Astrocyte of the hippocampus (primary cell): ENCODE measurements around the gene LSM3.

ENCODE experiments used
- DNase-seq: peaks from one replicate; pipeline ENCODE4 v3.0.0; 2011; ENCODE audit warnings: low read depth, low spot score

Gene LSM3

DNA sequence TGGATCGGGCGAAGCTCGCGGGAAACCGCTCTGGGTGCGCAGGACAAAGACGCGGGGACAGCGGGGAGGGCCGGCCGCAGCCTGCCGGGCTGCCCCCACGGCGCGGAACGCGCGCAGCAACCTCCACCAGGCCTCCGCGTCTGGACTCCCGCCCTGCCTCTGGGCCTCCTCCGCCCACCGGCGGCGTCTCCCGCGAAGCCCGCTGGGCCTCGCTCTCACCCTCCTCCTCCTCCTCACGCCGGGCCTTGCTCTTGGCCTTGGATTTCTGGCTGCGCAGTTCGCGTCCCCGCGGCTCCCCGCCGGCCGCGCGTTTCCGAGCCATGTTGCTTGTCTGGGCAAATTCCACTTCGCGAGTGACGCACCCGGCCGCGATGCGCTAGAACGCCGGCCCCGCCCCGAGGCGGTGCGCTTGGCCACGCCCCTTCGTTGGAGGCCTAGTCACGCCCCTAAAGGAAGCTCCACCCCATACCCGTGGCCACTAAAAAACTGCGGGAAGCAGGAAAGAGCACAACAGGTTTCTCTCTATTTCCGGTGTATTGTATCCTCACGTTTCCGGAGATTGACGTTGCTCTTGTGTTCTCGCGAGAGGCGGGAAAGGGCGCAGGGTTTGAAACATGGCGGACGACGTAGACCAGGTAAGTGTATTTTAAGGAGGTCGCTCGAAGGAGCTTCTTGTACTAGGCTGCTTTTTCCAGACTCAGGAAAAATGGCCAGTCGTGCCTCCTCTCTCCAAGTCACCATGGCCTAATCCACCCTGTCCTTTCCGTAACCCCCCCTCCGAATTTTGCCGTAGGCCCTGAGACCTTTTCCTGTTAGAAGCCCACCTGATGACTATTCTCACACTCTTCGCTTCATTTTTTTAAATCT, at the start of gene LSM3, which contains the start of gene XPC:
TSS of gene LSM3 (plus strand) at position 571 of the 867 bp plus-strand sequence. CDS start at position 615, 44 bp downstream.
TSS of gene XPC (minus strand) at position 355 of the 867 bp plus-strand sequence. CDS start at position 322, 33 bp downstream.
- DNase-seq = peak; percentile 99

DNA sequence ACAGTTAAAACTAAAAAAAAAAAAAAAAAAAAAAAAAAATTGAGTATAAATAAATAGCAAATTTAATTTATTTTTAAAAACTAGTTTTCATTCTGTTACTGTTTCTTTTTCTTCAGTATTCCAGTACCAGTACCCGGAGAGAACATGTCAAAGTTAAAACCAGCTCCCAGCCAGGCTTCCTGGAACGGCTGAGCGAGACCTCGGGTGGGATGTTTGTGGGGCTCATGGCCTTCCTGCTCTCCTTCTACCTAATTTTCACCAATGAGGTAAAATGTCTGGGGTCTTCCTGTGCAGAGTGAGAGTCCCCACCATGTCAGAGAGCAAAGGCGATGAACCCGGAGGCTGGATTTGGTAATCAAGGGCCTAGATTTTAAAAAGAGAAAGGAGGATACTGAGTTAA, 49.3 kb upstream of the LSM3 start:
- no peak for DNase-seq

DNA sequence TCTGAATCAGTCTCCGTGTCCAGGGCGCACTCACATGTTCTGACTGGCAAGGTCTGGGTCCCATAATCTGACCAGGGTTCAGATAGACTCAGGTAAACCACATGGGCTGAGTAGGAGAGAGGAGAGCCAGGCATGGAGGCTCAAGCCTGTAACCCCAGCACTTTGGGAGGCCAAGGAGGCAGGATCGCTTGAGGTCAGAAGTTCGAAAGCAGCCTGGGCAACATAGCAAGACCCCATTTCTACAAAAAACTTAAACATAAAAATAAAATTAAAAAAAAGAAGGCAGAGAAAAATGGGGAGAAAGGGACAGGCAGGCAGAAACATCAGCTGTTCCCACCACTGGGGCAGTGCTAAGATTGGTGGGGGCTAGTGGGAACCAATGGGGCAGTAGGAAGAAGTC, 48.4 kb upstream of the LSM3 start:
- DNase-seq = no peak

DNA sequence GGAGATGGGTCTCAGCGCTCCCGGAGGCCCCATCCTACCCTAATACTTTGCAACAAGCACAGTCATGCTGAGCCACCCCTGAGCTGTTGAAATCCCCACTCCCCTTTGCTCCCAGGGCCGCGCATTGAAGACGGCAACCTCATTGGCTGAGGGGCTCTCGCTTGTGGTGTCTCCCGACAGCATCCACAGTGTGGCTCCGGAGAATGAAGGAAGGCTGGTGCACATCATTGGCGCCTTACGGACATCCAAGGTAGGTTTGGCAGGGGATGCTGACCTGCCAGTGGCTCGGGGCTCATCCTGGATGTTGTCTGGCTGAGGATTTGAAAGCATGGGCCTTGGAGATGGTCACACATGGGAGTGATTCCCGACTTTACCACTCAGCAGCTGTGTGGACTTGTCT, 47.9 kb upstream of the LSM3 start:
- DNase-seq = no peak

DNA sequence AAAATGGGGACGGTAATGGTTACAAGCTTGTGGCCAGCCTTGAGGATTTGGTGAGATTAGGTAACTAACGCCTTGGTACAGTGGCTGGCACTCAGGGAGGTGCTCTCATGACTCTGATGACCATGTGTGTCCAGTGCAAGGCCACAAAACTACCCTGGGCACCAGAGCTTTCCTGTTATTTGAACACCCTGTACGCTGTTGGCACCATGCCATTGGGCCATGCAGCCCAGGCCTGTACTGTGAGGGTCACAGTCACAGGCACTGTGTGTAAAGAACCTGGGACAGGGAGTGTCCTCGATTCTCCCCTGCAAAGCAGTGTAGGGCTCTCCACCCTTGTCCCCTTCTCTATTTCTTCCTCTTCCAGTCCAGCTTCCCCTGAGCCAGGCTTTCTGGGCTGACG, 47.5 kb upstream of the LSM3 start:
- no peak for DNase-seq

DNA sequence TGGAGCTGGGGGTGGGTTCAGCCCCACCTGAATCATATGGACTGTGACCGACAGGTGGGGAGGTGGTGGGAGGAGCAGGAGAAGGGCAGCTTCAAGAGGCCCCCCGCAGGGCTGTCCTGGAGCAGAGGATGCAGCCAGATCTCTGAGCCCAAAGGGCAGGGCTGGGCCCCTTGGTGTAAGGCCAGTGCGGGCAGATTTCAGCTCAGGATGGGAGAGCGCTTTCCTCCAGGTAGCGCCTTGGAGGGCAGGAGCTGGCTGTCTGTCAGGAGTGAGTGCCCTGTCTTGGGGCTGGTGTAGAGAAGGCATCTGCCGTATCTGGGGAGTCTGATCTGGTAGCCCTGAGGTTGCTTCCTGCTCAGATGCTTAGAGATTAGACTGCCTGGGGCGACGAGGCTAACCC, 46.5 kb upstream of the LSM3 start:
- DNase-seq = no peak

DNA sequence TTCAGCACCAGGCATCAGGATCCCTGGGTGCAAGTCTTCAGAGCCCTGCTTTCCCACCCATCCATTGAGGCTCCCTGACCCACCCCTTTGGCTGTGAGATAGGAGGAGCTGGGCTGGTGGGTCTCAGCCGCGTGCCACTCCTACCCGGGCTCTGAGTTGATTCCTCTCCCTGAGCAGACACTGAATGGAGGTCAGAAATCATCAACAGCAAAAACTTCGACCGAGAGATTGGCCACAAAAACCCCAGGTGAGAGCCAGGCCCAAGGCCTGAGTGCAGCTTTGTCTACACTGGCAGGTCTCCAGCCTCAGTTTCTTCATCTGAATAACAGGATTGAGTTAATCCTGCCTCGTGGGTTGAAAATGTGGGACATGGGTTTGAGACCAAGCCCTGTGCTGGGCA, 45.9 kb upstream of the LSM3 start:
- no peak for DNase-seq

DNA sequence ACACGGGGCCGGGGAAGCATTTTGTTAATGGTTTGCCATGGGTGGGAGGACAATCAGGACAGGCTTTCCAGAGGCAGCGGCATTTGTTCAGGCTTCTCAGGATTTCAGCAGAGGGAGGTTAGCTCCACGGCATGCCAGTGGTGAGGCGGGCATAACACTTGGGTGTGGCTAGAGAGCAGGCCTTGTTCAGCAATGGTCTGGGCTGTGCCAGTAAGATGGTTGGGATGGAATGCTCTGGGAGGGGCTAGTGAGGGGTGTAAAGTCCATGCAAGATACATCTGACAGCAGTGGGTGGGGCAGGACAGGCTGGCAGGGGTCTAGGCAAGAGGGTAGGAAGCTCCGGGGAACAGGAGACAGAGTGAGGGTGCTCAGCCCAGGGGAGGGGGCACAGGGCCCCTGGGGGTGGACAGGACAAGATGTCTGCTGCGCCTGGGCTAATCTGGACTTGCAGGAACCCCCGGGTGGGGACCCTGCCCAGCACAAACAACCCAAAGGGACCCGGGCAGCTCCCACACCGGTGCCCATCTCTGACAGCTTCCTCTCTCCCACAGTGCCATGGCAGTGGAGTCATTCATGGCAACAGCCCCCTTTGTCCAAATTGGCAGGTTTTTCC, 45.3 kb upstream of the LSM3 start:
- DNase-seq = no peak

DNA sequence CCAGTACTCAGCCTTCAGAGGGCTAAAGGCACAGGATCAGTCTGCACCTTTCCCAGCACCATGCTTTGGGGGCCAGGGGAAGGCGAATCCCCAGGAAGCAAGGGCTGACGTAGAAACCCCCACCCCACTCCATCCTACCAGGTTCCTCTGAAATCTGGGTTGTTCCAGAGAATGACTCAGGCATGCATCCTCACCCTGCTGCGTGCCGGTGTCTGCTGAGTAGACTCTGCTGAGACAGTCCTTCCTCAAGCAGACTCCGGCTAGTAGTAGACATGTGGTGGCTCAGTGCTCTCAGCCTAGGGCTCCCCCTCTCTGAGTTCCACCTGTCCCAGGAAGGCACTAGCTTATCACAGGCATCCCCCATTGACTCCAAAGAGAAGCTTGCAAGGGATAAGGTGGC, 44.7 kb upstream of the LSM3 start:
- DNase-seq = no peak

DNA sequence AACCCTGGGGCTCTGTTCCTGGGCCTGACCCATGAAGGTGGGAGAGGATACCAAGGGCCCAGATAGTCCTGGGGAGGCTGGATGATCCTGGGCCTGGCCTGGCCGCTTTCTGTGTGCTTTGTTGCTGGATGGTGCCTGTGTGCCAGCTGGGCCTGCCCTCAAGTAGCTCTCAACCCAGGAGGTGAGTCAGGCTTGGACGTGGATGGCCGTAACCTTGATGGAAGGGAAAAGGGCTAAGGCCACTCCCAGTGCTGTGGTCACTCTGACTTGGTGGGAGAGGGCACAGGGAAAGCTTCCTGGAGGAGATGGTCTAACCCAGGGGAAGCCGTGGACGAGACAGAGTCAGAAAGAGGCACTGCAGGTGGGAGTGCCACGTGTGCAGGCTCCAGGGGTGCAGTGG, 44.3 kb upstream of the LSM3 start:
- no peak for DNase-seq

DNA sequence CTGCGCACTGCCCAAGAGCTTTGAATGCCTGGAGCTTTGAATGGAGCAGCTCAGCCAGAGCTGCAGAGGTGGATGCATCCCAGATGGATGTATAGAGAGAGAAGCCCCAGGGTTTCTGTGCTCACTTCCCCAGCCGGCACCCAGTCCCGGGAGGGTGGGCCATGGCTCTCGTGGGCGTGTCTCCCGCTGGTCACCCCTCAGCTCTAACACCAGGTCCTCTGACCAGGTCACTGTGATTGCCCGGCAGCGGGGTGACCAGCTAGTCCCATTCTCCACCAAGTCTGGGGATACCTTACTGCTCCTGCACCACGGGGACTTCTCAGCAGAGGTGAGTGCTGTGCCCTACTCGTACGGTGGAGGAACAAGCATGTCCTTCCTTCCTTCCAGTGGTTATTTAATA, 43.0 kb upstream of the LSM3 start:
- no peak for DNase-seq

DNA sequence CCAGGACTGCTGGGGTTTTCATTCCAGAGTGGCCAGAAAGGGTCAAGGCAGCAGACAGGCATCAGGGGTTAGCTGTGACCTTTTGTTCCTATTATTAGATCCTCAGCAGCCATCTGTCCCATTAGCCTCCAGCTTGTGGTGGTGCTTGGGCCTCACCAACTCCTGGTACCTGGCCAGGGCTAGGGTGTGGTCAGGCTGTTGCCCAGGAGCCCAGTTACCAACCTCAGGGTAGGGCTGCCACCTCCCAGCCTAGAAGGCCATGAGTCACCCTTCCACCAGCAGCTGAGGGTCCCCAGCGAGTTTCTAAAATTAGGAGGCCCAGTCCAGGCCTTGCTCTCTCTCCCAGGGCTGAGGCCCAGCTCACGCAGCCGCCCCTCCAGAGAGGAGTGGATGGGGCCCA, 41.6 kb upstream of the LSM3 start:
- peak; percentile 41 for DNase-seq

DNA sequence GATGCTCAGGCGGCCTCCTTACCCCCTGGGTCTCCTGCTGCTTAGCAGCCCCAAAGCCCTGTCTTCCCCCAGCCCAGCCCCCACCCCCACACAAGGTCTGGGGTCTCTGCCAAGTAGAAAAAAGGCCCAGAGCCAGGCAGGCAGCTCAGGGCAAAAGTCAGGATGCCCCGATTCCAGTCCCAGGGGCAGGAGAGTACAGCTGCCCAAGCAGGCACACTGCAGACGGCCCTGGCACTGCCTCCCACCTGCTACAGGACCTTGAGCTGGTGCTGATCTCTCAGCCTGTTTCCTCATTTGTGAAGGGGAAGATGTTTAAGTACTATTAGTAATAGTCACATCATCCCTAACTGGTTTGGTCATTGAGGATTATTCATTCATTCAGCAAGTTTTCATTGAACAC, 41.2 kb upstream of the LSM3 start:
- no peak for DNase-seq

DNA sequence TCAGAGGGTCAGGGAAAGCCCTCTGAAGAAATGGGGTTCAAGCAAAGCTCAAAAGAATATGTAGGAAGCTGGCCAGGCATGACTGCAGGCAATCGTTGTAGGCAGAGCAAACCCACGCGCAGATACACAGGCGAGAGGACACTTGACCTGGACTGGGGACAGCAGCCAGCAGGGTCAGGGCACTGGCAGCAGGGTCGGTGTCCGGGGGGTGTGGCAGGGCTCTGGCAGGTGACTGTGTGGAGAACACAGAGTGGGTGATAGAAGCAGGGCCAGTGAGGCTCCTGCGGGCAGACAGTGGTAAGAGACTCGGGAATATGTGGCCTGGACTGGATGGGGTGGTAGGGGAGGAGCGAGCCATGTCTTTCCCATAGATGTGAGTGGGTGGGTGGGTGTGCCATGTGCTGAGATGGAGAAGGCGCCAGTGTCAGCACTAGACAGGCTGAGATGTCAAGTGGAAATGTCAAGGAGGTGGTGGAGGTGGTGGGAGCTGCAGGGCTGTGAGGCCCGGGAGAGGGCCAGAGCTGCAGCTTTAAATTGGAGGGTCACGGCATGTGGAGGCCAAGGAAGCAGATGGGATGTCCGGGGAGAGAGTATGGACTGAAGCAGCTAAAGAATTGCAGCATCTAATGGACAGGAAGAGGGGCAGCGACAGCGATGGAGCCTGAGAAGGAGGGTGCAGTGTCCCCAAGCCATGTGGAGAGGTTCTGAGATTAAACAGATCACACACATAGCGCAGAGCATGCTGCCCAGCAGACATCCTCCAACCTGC, 40.3 kb upstream of the LSM3 start:
- no peak for DNase-seq

DNA sequence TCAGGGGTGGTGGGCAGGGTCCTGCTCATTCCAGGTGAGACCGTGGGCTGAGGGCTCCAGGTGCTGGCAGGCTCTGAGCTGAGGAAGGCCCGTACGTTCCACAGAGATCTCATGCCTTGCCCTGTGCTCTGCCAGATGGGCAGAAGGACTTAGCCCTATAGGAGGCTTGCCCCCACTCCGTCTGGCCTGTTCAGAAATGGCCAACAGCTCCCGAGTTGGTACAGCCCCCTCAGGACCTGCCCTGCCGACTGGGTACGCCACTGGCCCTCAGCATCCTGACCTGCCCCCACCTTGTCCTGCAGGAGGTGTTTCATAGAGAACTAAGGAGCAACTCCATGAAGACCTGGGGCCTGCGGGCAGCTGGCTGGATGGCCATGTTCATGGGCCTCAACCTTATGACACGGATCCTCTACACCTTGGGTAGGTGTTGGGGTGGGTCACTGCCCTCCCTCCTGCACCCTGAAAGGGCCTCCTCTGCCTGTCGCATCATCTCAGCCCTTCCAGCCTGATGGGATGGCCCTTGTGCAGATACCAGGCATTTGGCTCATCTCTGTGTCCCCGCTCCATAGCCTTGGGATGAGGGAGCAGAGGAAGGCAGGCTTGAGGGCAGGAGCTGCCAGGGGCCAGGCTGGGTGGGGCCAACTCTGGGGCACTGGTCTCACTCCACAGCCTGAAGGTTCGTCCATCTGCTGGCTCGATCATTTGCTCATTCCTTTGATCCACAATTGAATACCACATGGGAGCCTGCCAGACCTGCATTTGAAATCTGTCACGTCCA, 39.5 kb upstream of the LSM3 start:
- no peak for DNase-seq

DNA sequence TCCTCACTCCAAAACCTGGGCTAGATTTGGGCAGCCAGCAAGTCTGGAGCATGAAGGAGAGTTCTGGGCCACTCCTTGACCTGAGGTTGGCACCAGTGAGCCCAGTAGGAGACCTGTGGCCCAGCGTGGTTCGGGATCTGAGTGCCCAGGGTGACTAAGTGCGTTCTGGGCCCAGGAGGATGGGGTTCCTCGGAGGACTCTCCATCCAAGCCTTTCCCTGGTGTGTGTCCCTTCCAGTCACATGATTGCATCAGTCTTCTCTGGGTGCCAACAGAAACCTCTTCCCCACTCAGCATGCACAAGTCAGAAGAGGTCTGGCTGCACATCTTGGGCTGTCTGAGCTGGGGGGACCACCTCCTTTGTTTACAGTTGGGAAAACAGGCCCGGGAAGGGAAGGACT, 38.8 kb upstream of the LSM3 start:
- no peak for DNase-seq

DNA sequence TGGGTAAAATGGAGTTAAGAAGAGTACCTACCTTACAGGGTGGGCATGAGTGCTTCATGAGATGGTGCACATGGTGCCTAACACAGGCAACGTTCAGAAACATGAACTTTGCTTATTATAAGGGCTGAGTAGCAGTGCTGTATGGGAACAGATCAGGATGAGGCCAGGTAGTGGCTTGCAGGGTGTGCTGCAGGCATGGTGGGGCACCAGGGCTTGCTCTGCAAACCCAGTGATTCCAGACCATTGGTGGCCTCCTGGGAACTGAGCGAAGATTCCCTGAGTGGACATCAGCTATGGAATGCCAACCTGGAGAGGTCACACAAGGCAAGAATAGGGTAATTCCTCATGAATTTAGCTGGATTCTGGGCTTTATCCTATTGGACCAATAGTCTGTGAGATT, 37.9 kb upstream of the LSM3 start:
- no peak for DNase-seq

DNA sequence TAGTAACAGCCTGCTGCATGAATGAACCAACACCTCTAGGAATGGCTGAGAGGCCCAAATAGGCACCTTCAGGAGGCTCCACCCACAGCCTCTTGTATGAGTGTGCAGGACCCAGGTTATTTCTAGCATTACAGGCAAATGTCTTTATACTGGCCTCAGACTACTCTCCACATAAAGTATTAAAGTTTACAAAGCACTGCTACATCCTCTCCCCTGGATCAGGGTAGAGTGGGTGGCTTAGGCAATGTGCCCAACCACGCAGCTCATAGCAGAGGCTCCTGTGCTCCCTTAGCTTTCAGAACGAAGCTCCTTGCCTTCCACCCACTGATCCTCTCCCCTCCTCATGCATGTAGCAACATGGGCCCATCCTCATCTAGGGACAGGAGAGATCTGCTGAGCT, 37.5 kb upstream of the LSM3 start:
- no peak for DNase-seq

DNA sequence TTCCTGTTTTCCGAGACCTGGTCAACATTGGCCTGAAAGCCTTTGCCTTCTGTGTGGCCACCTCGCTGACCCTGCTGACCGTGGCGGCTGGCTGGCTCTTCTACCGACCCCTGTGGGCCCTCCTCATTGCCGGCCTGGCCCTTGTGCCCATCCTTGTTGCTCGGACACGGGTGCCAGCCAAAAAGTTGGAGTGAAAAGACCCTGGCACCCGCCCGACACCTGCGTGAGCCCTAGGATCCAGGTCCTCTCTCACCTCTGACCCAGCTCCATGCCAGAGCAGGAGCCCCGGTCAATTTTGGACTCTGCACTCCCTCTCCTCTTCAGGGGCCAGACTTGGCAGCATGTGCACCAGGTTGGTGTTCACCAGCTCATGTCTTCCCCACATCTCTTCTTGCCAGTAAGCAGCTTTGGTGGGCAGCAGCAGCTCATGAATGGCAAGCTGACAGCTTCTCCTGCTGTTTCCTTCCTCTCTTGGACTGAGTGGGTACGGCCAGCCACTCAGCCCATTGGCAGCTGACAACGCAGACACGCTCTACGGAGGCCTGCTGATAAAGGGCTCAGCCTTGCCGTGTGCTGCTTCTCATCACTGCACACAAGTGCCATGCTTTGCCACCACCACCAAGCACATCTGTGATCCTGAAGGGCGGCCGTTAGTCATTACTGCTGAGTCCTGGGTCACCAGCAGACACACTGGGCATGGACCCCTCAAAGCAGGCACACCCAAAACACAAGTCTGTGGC, 36.8 kb upstream of the LSM3 start:
- no peak for DNase-seq

DNA sequence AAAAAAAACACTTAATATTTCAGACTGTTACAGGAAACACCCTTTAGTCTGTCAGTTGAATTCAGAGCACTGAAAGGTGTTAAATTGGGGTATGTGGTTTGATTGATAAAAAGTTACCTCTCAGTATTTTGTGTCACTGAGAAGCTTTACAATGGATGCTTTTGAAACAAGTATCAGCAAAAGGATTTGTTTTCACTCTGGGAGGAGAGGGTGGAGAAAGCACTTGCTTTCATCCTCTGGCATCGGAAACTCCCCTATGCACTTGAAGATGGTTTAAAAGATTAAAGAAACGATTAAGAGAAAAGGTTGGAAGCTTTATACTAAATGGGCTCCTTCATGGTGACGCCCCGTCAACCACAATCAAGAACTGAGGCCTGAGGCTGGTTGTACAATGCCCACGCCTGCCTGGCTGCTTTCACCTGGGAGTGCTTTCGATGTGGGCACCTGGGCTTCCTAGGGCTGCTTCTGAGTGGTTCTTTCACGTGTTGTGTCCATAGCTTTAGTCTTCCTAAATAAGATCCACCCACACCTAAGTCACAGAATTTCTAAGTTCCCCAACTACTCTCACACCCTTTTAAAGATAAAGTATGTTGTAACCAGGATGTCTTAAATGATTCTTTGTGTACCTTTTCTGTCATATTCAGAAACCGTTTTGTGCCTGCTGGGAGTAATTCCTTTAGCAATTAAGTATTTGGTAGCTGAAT, 35.9 kb upstream of the LSM3 start:
- no peak for DNase-seq
